H7 (cell line): ENCODE data around the gene PMPCB. TPM values are rescaled to one million over a fixed set of nuclear protein-coding genes. Genes with fewer than 3 reads are reported as not detected.
"Not testable (repeated sequence)": the region's sequence is repeated elsewhere in the genome, so short reads cannot be mapped to it uniquely, and the experiment has no call there.

Experiments
- DNase-seq: peaks from one replicate; pipeline ENCODE4 v3.0.0; 2012
- H3K27me3 ChIP-seq: 2 replicates; pipeline ENCODE4 v1.6.0; 2011; ENCODE audit warnings: mild to moderate bottlenecking, low read length; ENCODE audit not compliant: control insufficient read depth, insufficient read depth
- H3K36me3 ChIP-seq: replicated peaks from 2 replicates; pipeline ENCODE4 v1.5.1; 2011; ENCODE audit warnings: low read length; ENCODE audit not compliant: control insufficient read depth, insufficient read depth
- H3K4me3 ChIP-seq: 2 replicates; pipeline ENCODE4 v1.5.1; 2011; ENCODE audit warnings: low read depth, mild to moderate bottlenecking, control low read depth, low read length, moderate library complexity; ENCODE audit not compliant: insufficient read depth
- total RNA-seq: library from RNA; depleted of rRNA; stranded (reverse); fragments of >200 nt; shearing (Covaris generic); gene quantifications from 2 replicates; pipeline ENCODE4 v1.2.3, GENCODE V29; 2014; rRNA removed

Gene PMPCB, protein sequence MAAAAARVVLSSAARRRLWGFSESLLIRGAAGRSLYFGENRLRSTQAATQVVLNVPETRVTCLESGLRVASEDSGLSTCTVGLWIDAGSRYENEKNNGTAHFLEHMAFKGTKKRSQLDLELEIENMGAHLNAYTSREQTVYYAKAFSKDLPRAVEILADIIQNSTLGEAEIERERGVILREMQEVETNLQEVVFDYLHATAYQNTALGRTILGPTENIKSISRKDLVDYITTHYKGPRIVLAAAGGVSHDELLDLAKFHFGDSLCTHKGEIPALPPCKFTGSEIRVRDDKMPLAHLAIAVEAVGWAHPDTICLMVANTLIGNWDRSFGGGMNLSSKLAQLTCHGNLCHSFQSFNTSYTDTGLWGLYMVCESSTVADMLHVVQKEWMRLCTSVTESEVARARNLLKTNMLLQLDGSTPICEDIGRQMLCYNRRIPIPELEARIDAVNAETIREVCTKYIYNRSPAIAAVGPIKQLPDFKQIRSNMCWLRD
- total RNA-seq, result 99.9 and 123 TPM in 2 replicates

- peak; percentile 87 for DNase-seq
- peaks cover 11% of the 10 kb centered on the region for H3K36me3 ChIP-seq
- peak within 1 kb of the TSS; percentile 82 for H3K4me3 ChIP-seq
- no peaks in the 10 kb centered on the region; the same call in 1 of the 2 replicates for H3K27me3 ChIP-seq
Observed at GRCh38 chr7:103296901-103297836, at the start of gene PMPCB. TSS of gene PMPCB (plus strand) at chr7:103297435. CDS start at chr7:103297460, 25 bp downstream.

GRCh38 chr7:103253699-103254506, 43.3 kb upstream of the PMPCB start:
- not testable (repeated sequence) for H3K4me3 ChIP-seq, H3K36me3 ChIP-seq, DNase-seq, H3K27me3 ChIP-seq

GRCh38 chr7:103264054-103264453, 33.2 kb upstream of the PMPCB start:
- H3K27me3 ChIP-seq, result not testable (repeated sequence)

GRCh38 chr7:103266229-103266628, 31.0 kb upstream of the PMPCB start:
- DNase-seq, H3K4me3 ChIP-seq, H3K27me3 ChIP-seq, H3K36me3 ChIP-seq: not testable (repeated sequence)

More at GRCh38 chr7:103264054-103264453, 33.2 kb upstream of the PMPCB start:
- H3K36me3 ChIP-seq, DNase-seq, H3K4me3 ChIP-seq: not testable (repeated sequence)

GRCh38 chr7:103273374-103273773, 23.9 kb upstream of the PMPCB start:
- H3K27me3 ChIP-seq, H3K4me3 ChIP-seq, H3K36me3 ChIP-seq, DNase-seq: not testable (repeated sequence)

DNA sequence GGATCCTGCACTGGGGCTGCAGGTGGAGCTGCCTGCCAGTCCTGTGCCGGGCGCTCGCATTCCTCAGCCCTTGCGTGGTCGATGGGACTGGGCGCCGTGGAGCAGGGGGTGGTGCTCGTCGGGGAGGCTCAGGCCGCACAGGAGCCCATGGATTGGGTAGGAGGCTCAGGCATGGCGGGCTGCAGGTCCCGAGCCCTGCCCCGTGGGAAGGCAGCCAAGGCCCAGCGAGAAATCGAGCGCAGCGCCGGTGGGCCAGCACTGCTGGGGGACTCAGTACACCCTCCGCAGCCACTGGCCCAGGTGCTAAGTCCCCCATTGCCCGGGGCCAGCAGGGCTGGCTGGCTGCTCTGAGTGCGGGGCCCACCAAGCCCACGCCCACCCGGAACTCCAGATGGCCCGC, 22.4 kb upstream of the PMPCB start:
- H3K27me3 ChIP-seq, result peaks cover 14% of the 10 kb centered on the region
- not testable (repeated sequence) for H3K36me3 ChIP-seq, H3K4me3 ChIP-seq, DNase-seq

DNA sequence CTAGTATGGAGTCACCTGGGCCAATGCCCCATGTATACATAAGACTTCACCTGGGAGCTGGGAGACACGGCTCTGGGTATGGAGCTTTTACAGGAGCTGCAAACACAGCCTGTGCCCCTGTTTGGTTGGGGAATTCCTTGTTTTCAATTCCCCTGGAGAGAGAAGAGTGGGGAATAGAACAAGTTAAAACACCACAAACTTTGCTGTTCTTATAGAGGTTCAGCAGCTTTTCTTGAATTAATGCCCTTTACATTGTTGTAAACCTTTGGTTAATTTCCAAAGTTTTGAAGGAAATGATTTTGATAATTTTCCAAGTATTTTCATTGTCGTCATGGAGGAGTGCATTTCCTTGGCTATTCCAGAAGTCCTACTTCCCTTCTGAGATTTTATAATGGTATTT, 19.0 kb upstream of the PMPCB start:
- not testable (repeated sequence) for H3K4me3 ChIP-seq, H3K36me3 ChIP-seq, DNase-seq
- peaks cover 30% of the 10 kb centered on the region for H3K27me3 ChIP-seq

- H3K36me3 ChIP-seq, result not testable (repeated sequence)
- H3K27me3 ChIP-seq, result peaks cover 30% of the 10 kb centered on the region
- DNase-seq, result peak; percentile 51
- peak overlapping the region; percentile 54 for H3K4me3 ChIP-seq
Observed at GRCh38 chr7:103279636-103279962, 17.6 kb upstream of the PMPCB start.

DNA sequence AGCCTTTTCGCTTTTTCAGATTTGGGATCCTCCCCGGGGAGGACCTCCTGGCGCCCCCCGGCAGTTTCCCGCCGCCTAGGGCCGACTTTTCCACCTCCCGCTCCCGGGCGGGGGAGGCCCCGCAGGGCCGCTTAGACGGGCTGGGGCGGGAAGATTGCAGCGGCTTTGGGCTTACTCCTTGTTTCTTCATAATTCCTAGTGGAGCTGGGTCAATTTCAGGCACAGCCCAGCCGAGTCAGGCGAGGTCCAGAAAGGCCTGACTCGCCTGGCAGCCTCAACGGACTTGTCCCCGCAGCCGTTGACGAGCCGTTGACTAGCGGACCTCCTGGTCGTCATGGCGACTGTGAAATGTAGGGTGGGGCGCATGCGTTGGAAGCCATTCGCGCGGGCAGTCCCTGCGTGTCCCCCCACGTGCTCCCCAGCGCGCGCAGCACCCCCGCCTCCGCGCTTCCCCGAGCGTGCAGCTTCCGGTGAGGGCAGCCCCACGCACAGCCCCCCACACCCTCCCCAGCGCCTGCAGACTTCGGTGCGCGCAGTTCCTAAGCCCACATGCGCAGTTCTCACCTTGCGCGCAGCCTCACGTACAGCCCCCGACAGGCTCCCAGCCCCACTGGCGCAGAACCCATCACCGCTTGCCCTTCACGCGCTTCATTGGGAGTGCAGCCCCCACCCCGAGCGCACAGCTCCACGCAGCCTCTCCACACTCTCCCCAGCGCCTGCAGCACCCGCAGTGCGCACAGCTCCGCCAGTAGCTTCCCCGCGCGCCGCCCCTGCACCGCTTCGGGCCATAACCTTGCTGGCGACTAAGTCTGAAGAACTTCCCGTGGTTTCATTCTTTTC, 17.1 kb upstream of the PMPCB start:
- peak; percentile 54 for DNase-seq
- not testable (repeated sequence) for H3K36me3 ChIP-seq
- H3K4me3 ChIP-seq, result peak overlapping the region; percentile 54
- peaks cover 30% of the 10 kb centered on the region for H3K27me3 ChIP-seq

DNA sequence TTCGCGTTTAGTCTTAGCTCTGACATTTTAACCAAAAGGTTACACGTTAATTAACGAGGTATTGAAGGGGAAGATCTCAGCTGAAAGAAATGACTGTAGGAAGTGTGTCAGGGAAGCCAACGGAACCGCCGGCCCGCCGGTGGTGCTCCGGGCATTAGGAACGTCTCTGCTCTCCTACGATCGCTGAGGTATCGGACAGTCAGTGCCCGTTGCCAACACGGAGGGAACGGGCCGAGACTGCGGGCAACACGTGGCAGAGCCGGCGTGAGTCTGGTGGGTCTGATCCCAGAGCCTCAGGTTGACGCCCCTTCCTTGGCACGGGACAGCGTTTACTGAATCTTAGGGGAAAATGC, 16.5 kb upstream of the PMPCB start:
- peaks cover 30% of the 10 kb centered on the region for H3K27me3 ChIP-seq

GRCh38 chr7:103282802-103283427, 14.3 kb upstream of the PMPCB start:
- not testable (repeated sequence) for H3K4me3 ChIP-seq, H3K36me3 ChIP-seq, DNase-seq
- peaks cover 30% of the 10 kb centered on the region for H3K27me3 ChIP-seq

More for the DNA sequence above, 16.5 kb upstream of the PMPCB start:
- not testable (repeated sequence) for H3K36me3 ChIP-seq
- peak overlapping the region; percentile 54 for H3K4me3 ChIP-seq
- peak; percentile 10 for DNase-seq

GRCh38 chr7:103292122-103292521, 5.1 kb upstream of the PMPCB start:
- H3K4me3 ChIP-seq, result no peak overlapping the region
- H3K27me3 ChIP-seq, result no peaks in the 10 kb centered on the region; the same call in 1 of the 2 replicates
- DNase-seq, result no peak
- H3K36me3 ChIP-seq, result no peaks in the 10 kb centered on the region

GRCh38 chr7:103293526-103293925, 3.7 kb upstream of the PMPCB start:
- H3K36me3 ChIP-seq, result no peaks in the 10 kb centered on the region
- H3K4me3 ChIP-seq, result no peak overlapping the region
- H3K27me3 ChIP-seq, result no peaks in the 10 kb centered on the region; the same call in 1 of the 2 replicates
- no peak for DNase-seq
